HG02885 (cell line): ENCODE measurements around the gene CRTAC1.

Source experiments
- ATAC-seq: cut with Tn5 transposase; IDR thresholded peaks from one replicate; pipeline ENCODE4 v1.9.1; 2021; ENCODE audit warnings: mild to moderate bottlenecking; ENCODE audit not compliant: unreplicated experiment, poor library complexity

The CRTAC1 gene

DNA sequence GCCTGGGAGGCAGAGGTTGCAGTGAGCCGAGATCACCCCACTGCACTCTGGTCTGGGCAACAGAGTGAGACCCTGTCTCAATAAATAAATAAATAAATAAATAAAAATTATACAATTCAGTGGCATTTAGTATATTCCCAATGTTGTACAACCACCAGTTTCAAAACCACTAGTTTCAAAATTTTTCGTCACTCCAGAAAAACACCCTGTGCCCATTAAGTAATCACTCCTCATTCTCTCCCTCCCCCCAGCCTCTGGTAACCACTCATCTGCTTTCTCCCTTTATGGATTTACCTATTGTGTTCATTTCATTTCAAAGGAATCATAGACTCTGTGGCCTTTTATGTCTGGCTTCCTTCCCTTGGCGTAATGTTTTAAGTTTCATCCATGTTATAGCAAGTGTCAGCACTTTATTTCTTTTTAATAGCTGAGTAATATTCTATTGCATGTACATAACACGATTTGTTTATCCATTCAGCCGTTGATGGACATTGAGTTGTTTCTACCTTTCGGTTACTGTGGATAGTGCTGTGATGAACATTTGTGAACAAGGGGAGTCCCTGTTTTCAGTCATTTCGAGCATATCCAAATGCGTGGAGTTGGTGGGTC is 210.2 kb downstream of the CRTAC1 start:
- no peak for ATAC-seq

- ATAC-seq: no peak
These were observed 211.8 kb downstream of the CRTAC1 start for GRCh38 chr10:97818572-97818971.

GRCh38 chr10:97816609-97817008 is 213.8 kb downstream of the CRTAC1 start:
- ATAC-seq: no peak
